Activated B cell treated with CpG ODN at 0.5 μM for 24 hours (primary cell): ENCODE data around the gene ABCA8. TPM values are rescaled to one million over a fixed set of nuclear protein-coding genes. Genes with fewer than 3 reads are reported as not detected.

Experiments used
- ATAC-seq: fragments of 200-7000 bp; cut with Tn5 transposase; one replicate; pipeline ENCODE4 v1.10.0; 2021; ENCODE audit warnings: low read depth, mild to moderate bottlenecking, moderate library complexity
- CTCF ChIA-PET: fragments of 350-600 bp; sonication (Branson Sonifier 250); formaldehyde crosslinking; loops from one replicate; lab custom pipeline; 2021; ENCODE audit warnings: antibody characterized with exemption; lab: Charles Lee
- POLR2A ChIA-PET: fragments of 350-600 bp; sonication (Branson Sonifier 250); formaldehyde crosslinking; loops from one replicate; lab custom pipeline; 2021; ENCODE audit warnings: antibody characterized with exemption; lab: Charles Lee
- DNase-seq: peaks from one replicate; pipeline ENCODE4 v3.0.0; 2022
- H3K27ac Mint-ChIP-seq: one replicate; pipeline ENCODE4 v1.8.0; 2020; ENCODE audit warnings: mixed read lengths
- H3K27me3 Mint-ChIP-seq: one replicate; pipeline ENCODE4 v1.8.0; 2021; ENCODE audit warnings: mixed read lengths
- H3K36me3 Mint-ChIP-seq: one replicate; pipeline ENCODE4 v1.8.0; 2021; ENCODE audit warnings: low read depth, mixed read lengths
- H3K4me1 Mint-ChIP-seq: one replicate; pipeline ENCODE4 v1.8.0; 2021; ENCODE audit warnings: mixed read lengths
- H3K4me3 Mint-ChIP-seq: one replicate; pipeline ENCODE4 v1.8.0; 2020; ENCODE audit warnings: mild to moderate bottlenecking, mixed read lengths
- H3K9me3 Mint-ChIP-seq: one replicate; pipeline ENCODE4 v1.8.0; 2020; ENCODE audit warnings: mixed read lengths
- intact Hi-C: fragments of 100-400 bp; cut with micrococcal nuclease; formaldehyde crosslinking; loops from one replicate; pipeline ENCODE4 v1.15.1; 2024
- total RNA-seq: library from RNA; stranded (reverse); gene quantifications from 2 replicates; pipeline ENCODE4 v1.2.3, GENCODE V29; 2022
- TF ChIP-seq, protein P1 (sequence below): fragments of 200-600 bp; IDR thresholded peaks from one replicate; pipeline ENCODE4 v1.8.0; 2022; ENCODE audit warnings: antibody characterized with exemption, mild to moderate bottlenecking

ABCA8 gene
- total RNA-seq, 1 donor from 2014 or later: not detected

DNA sequence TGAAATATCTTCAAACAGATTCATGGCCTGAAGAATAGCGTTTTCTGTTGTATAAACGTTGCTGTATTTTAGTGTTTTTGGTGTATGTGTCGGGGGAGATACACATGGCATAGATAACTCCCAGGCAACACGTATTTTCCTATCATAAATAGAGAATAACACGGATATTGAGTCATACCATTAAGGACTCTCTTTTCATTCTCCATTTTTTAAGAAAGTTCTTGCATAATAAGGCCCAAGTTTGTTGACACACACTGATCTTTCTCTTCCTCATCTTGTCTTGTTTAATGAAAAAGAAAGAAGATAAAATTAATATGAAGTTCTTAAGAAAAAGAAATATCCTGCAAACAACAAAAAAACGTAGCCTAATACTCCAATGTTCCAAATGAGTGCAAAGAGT lies 13.4 kb downstream of the ABCA8 start:
- ChIA-PET POLR2A (no interaction called here), CTCF (no interaction called here)

GRCh38 chr17:68939195-68939594 lies 16.0 kb downstream of the ABCA8 start:
- CTCF ChIA-PET: no interaction called here
- Mint-ChIP-seq H3K36me3 (no peaks in the 10 kb centered on the region), H3K27ac (no peak overlapping the region), H3K27me3 (peaks cover 5% of the 10 kb centered on the region), H3K4me3 (no peak overlapping the region), H3K4me1 (no peaks in the 10 kb centered on the region), H3K9me3 (no peaks in the 10 kb centered on the region)
- ATAC-seq (no peak), DNase-seq (no peak)
- intact Hi-C loops: no loop called here
- POLR2A ChIA-PET: no interaction called here
- TF ChIP-seq, protein P1, sequence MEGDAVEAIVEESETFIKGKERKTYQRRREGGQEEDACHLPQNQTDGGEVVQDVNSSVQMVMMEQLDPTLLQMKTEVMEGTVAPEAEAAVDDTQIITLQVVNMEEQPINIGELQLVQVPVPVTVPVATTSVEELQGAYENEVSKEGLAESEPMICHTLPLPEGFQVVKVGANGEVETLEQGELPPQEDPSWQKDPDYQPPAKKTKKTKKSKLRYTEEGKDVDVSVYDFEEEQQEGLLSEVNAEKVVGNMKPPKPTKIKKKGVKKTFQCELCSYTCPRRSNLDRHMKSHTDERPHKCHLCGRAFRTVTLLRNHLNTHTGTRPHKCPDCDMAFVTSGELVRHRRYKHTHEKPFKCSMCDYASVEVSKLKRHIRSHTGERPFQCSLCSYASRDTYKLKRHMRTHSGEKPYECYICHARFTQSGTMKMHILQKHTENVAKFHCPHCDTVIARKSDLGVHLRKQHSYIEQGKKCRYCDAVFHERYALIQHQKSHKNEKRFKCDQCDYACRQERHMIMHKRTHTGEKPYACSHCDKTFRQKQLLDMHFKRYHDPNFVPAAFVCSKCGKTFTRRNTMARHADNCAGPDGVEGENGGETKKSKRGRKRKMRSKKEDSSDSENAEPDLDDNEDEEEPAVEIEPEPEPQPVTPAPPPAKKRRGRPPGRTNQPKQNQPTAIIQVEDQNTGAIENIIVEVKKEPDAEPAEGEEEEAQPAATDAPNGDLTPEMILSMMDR: no peak

More for the DNA sequence above, 13.4 kb downstream of the ABCA8 start:
- no peak overlapping the region for H3K27ac Mint-ChIP-seq
- H3K27me3 Mint-ChIP-seq: no peaks in the 10 kb centered on the region
- ATAC-seq (no peak), DNase-seq (no peak)
- TF ChIP-seq, protein P1: no peak
- intact Hi-C loops: no loop called here
- no peak overlapping the region for H3K4me3 Mint-ChIP-seq
- no peaks in the 10 kb centered on the region for H3K9me3 Mint-ChIP-seq
- H3K36me3 Mint-ChIP-seq: no peaks in the 10 kb centered on the region
- no peaks in the 10 kb centered on the region for H3K4me1 Mint-ChIP-seq

DNA sequence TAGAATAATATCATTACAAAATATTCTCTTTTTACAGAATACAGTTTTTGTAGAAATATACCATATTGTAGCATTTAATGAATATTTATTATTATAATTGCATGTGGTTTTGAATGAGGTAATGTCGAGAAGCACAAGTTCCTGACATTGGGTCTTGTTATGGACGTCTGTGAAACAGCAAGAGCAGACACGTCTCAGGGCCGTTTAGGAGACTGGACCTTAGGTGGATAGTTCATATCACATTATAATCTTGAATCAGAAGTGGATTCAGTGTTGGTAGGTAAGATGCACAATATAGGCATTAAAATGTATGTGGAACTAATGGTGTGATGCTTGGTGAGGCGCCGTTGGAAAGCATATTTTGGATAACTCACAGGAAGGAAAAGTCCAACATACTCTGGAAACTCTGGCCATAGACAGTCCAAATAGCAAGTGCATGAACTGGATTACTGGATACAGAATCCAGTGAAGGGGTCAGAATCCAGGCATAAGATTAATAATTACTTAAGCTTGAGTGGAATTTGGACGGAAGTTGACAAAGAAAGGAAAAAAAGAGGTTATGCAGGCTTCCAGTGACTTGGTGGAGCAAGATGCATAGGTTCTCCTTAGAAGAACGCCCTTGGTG lies 17.2 kb downstream of the ABCA8 start:
- DNase-seq (no peak), ATAC-seq (no peak)
- H3K9me3 Mint-ChIP-seq: no peaks in the 10 kb centered on the region
- no peak overlapping the region for H3K27ac Mint-ChIP-seq
- no peak overlapping the region for H3K4me3 Mint-ChIP-seq
- TF ChIP-seq, protein P1: no peak
- no peaks in the 10 kb centered on the region for H3K4me1 Mint-ChIP-seq
- ChIA-PET POLR2A (no interaction called here), CTCF (no interaction called here)
- no peaks in the 10 kb centered on the region for H3K36me3 Mint-ChIP-seq
- H3K27me3 Mint-ChIP-seq: peaks cover 5% of the 10 kb centered on the region
- intact Hi-C loops: no loop called here

DNA sequence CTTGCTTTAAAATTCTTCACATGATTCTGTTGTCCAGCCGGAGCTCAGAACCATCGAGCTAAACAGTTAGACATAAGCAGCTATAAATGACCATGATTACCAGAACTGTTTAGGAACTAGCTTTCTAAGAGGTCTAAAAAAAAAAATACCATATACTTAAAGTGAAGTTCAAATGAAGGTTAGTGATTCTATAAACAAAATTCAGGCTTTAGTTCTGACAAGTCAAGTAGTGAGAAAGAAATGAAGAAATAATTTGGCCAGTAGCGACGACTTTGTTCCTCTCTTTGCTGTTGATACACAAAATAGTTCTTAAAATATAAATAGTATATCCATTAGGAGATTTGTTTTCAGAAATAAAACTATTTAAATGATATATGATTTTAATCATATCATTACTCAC lies 27.7 kb downstream of the ABCA8 start:
- ATAC-seq (no peak), DNase-seq (no peak)
- Mint-ChIP-seq H3K9me3 (no peaks in the 10 kb centered on the region), H3K27ac (no peak overlapping the region), H3K36me3 (no peaks in the 10 kb centered on the region), H3K27me3 (peaks cover 2% of the 10 kb centered on the region), H3K4me3 (no peak overlapping the region), H3K4me1 (no peaks in the 10 kb centered on the region)
- TF ChIP-seq, protein P1: no peak
- POLR2A ChIA-PET: no interaction called here
- CTCF ChIA-PET: no interaction called here
- intact Hi-C loops: no loop called here

- ChIA-PET POLR2A (no interaction called here), CTCF (no interaction called here)
- Mint-ChIP-seq H3K4me3 (no peak overlapping the region), H3K27me3 (peaks cover 2% of the 10 kb centered on the region), H3K27ac (no peak overlapping the region), H3K36me3 (no peaks in the 10 kb centered on the region), H3K4me1 (no peaks in the 10 kb centered on the region), H3K9me3 (no peaks in the 10 kb centered on the region)
- TF ChIP-seq, protein P1: no peak
- intact Hi-C loops: no loop called here
- ATAC-seq: no peak
- no peak for DNase-seq
These were observed 30.1 kb downstream of the ABCA8 start for GRCh38 chr17:68924793-68925720.
